ENCODE measurements around the gene KIAA1549. TPM values are rescaled to one million over a fixed set of nuclear protein-coding genes. Genes with fewer than 3 reads are reported as not detected.

Gene KIAA1549
- total RNA-seq, 1 donor from 2014 or later, result 5.8 TPM

- Histone ChIP-seq H3K27me3 (ENCODE audit: control insufficient read depth, insufficient read depth, low read length) (no peaks in the 10 kb centered on the region), H3K36me3 (ENCODE audit: control insufficient read depth, insufficient read depth, low read length) (no peaks in the 10 kb centered on the region), H3K4me3 (ENCODE audit: low read depth, low read length) (no peak overlapping the region)
- TF ChIP-seq CTCF (IDR thresholded peaks at IDR 0.05; ENCODE audit: insufficient read depth, low read length, poor library complexity, severe bottlenecking), result no peak
- no peak for DNase-seq (ENCODE audit: low read depth)
Observed at GRCh38 chr7:138863931-138864330, 117.3 kb downstream of the KIAA1549 start.

GRCh38 chr7:138861051-138861450 is 120.1 kb downstream of the KIAA1549 start:
- Histone ChIP-seq H3K4me3 (ENCODE audit: low read depth, low read length) (no peak overlapping the region), H3K27me3 (ENCODE audit: control insufficient read depth, insufficient read depth, low read length) (no peaks in the 10 kb centered on the region), H3K36me3 (ENCODE audit: control insufficient read depth, insufficient read depth, low read length) (no peaks in the 10 kb centered on the region)
- TF ChIP-seq CTCF (IDR thresholded peaks at IDR 0.05; ENCODE audit: insufficient read depth, low read length, poor library complexity, severe bottlenecking), result no peak
- DNase-seq (ENCODE audit: low read depth), result no peak

- peaks cover 1% of the 10 kb centered on the region for H3K36me3 ChIP-seq (ENCODE audit: control insufficient read depth, insufficient read depth, low read length)
- H3K4me3 ChIP-seq (ENCODE audit: low read depth, low read length), result no peak overlapping the region
- no peak for TF ChIP-seq CTCF (IDR thresholded peaks at IDR 0.05; ENCODE audit: insufficient read depth, low read length, poor library complexity, severe bottlenecking)
- no peaks in the 10 kb centered on the region for H3K27me3 ChIP-seq (ENCODE audit: control insufficient read depth, insufficient read depth, low read length)
- DNase-seq (ENCODE audit: low read depth), result no peak
Observed at GRCh38 chr7:138857728-138858127, 123.5 kb downstream of the KIAA1549 start.

GRCh38 chr7:138854115-138854645 is 127.0 kb downstream of the KIAA1549 start:
- no peak overlapping the region for H3K4me3 ChIP-seq (ENCODE audit: low read depth, low read length)
- H3K27me3 ChIP-seq (ENCODE audit: control insufficient read depth, insufficient read depth, low read length), result no peaks in the 10 kb centered on the region
- no peak for TF ChIP-seq CTCF (IDR thresholded peaks at IDR 0.05; ENCODE audit: insufficient read depth, low read length, poor library complexity, severe bottlenecking)
- peak; percentile 29 for DNase-seq (ENCODE audit: low read depth)
- peaks cover 1% of the 10 kb centered on the region for H3K36me3 ChIP-seq (ENCODE audit: control insufficient read depth, insufficient read depth, low read length)

GRCh38 chr7:138853448-138853847 is 127.7 kb downstream of the KIAA1549 start:
- DNase-seq (ENCODE audit: low read depth), result no peak
- no peaks in the 10 kb centered on the region for H3K27me3 ChIP-seq (ENCODE audit: control insufficient read depth, insufficient read depth, low read length)
- TF ChIP-seq CTCF (IDR thresholded peaks at IDR 0.05; ENCODE audit: insufficient read depth, low read length, poor library complexity, severe bottlenecking), result no peak
- H3K36me3 ChIP-seq (ENCODE audit: control insufficient read depth, insufficient read depth, low read length), result peaks cover 1% of the 10 kb centered on the region
- no peak overlapping the region for H3K4me3 ChIP-seq (ENCODE audit: low read depth, low read length)

- TF ChIP-seq CTCF (IDR thresholded peaks at IDR 0.05; ENCODE audit: insufficient read depth, low read length, poor library complexity, severe bottlenecking), result no peak
- Histone ChIP-seq H3K36me3 (ENCODE audit: control insufficient read depth, insufficient read depth, low read length) (peaks cover 1% of the 10 kb centered on the region), H3K27me3 (ENCODE audit: control insufficient read depth, insufficient read depth, low read length) (no peaks in the 10 kb centered on the region), H3K4me3 (ENCODE audit: low read depth, low read length) (no peak overlapping the region)
- DNase-seq (ENCODE audit: low read depth), result no peak
Observed at GRCh38 chr7:138852469-138852868, 128.7 kb downstream of the KIAA1549 start.
